Activated T-cell treated with anti-CD3 and anti-CD28 coated beads for 24 hours (primary cell): ENCODE measurements around the gene NAPA.

ENCODE experiments used
- DNase-seq: peaks from one replicate; pipeline ENCODE4 v3.0.0-alpha.2; 2020; ENCODE audit warnings: low read depth

Gene NAPA

DNA sequence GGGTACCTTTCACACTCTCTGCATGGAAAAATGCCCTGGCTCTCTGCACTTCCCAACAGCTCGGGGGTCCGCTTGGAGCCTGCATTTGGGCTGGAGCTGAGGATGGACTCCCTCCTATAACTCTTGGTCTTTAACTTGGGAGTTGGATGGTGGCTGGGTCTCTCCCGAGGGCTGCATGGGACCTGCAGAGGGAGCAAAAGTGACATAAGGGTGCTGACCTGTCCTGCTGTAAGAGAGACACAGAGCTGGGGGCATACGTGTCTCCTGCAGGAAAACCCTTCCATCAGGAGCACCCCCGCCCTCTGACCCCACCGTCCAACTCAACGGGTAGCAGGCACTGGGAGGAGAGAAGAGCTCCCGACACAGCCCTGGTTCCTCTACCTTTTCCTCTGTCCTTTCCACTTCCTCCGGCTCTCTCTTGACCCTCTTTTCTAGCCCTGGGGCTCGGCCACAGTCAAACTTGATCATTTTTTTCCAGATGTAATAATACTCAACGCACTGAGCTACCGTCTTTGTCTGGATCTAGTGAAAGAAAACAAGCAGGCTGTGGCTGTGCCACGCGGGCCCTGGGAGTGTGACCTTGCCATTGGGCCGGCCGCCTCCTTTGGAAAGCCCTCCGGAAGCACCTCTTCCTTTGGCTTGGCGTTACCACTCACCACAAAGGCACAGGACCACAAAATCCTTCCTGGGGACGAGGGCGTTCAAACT, 6.8 kb upstream of the NAPA start:
- no peak for DNase-seq

DNA sequence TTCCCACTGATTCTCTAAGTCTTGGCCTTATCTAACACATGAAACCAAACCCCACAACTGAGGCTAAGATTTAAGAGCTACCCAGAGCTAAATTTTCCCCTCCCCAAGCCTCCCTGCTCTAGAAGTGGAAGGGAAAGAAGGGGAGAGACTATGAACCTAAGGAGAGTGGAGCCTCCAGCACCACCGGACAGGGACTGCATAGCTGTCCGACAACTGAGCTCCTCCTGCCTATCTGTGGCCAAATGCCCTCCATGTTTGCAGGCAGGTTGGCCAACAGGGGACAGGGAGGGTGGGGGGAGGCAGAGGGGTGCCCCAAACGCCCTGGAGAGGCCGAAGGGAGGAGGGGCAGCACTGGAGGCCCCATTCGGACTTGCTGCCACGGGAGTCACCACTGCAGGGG, 6.0 kb upstream of the NAPA start:
- no peak for DNase-seq

DNA sequence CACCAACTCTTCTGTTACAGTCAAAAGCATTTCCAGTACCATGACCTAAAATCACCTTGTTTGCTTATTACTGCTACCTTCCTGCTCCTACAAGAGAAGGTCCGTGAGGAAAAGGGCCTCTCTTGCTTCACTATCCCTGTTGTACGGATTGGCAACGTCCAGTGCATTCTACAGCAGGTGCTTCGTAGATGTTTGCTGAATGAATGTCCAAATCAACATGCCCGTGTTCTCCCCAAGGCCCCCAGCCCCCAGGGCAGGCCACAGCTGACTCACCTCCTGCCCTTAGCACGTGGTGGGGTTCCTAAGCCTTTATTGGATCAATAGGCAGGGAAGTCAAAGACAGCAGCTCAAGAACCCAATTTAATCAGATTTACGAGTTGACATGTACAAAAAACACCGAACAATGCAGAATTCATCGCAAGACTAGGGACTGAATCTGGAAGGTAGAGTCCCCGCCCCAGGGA, 5.5 kb upstream of the NAPA start:
- DNase-seq, result no peak

DNA sequence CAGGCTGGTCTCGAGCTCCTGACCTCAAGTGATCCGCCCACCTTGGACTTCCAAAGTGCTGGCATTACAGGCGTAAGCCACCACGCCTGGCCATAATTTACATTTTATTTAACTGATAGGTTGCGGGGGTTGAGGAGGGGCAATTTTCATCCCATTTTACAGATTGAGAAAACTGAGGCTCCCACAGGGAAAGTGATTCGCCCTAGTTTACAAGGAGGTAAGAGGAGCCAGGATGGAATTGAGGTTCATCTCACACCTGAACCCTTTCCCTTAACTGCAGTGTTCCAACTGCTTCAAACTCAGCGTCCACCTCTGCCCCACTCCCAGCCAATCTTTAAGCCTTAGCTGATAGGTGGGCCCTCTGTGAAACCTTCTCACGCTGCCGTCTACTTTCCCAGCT, 4.0 kb upstream of the NAPA start:
- DNase-seq, result no peak

DNA sequence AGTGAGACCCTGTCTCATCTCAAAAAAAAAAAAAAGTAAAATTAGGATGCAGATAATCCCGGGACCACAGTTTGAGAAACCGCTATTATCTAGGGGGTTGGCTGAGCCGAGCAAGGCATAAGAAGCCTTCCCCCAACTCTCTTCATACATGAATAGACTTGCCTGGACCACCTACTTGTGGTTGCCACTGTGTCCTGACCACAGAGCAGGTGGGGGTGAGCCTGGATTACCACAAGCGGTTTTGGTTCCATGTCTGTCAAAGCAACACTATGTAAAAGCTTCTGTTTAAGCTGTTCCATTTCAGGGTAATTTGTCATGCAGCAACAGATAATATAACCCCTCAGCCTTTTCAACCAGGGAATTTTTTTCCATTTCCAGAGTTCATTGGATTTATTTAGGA, 3.3 kb upstream of the NAPA start:
- peak; percentile 49 for DNase-seq

DNA sequence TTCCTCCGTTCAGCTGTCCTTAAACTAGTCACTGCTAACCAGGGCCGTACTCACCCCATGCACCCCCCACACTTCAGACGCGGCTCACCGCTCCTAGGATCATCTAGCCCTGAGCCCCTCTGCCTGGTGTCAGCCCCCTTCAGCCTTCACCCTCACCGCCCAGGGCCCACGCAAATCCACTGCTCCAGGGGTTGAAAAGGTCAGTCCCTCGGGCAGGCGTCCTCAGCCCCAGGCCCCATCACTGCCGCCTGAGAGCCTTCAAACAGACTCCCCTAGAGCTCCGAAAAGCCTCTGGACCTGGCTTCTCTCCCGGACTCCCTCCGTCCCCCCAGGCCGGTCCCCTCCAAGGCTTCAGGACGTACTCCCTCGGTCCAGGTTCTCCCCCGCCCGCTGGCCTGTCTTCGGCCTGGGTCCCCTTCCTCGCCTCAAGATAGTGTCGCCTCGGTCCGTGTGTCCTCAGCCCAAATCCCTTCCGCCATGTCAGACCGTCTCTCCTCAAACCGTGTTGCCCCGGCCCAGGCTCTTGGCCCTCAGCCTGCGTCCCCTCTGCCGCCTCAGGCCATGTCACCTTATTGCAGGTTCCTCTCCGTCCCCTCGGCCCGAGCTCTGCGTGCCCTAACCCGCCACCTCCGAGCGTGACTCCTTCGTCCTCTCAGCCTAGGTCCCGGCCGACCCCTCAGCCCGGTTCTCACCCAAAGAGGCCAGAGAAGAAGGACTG, 553 bp downstream of the NAPA start:
- no peak for DNase-seq

DNA sequence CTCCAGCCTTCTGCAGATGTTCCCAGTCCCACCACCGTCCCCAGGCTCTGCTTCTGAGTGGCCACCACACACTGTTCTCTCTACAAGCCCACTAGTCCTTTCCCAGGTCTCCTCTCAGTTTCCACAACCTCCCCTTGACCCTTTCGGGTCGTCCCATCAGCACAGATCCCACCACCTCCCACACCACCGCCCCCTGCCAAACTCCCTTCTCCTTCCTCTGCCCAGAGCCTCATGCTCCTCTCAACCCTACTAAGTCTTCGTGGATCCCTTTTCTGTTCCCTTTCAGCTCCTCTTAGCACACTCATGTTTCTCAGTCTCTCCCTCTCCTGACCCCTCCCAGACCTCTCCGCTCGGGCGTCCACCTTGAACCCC, 1.9 kb downstream of the NAPA start:
- no peak for DNase-seq

DNA sequence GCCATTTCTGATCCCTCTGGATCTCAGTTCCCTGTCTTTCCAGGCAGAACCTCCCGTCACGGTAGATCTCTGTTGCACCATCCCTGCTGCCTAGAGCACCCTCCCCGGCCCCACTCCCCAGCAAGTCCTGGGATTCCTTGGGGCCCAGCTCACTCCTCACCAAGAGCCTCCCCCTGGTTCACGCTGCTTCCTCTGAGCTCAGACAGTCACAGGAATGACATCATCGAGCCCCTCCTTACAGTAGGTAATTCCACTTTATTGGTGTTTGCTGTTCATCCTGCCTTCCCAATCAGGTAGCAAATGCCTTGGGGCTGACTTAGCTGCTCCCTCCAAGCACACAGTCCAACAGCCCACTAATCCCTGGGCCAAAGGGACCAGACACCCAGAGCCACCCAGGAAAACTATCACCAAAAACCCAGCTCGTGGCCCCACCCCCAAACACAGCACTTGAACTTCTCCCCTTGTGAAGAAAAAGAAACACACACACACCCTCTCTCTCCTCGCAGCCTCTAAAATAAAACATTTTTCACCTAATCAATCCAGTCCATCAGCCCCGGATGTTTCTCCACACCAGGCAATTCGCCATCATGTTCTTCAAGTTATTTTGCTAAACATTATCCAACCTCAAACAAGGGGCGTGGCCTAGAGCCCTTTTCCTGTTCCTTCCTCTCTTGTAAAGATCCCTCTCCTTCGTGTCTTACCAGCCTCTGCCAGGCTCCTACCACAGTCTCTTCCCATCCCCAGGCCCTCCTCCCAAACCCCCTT, 2.5 kb downstream of the NAPA start:
- no peak for DNase-seq

DNA sequence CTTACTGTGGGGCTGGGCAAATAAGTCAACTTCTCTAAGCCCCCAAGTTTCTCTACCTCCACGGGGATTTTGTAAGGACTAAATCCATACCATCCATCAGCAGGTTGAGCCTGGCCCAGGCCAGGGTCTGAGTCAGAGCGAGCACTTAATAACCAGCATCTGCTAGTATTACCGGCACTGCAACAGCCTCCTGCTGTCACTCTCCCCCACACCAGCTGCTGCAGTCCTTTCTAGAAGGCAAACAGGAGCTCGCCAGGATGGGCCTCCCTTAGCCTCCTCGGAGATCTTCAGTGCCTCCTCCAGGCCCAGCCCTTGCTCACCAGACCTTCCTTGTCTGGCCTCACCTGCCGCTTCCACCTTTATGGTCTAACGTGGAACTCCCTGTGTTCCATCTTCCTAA, 3.2 kb downstream of the NAPA start:
- no peak for DNase-seq

DNA sequence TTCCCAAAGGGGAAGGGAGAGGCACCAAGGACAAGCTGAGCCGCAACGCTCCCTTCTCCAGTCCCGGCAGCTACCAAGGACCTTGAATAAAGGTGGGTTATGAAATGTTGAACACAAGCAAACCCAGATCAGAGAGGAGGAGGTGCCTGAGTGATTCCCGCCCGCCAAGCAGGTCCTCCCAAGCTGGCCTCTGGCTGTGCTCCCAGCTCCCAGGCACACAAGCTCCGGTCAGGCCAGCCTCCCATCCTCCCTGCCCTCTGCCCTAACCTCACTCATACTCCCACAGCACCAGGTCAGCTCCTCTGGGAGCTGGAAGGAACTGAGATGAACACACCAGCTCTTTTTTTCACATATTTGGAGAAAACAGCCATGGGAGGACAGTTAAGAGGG, 3.7 kb downstream of the NAPA start:
- no peak for DNase-seq

DNA sequence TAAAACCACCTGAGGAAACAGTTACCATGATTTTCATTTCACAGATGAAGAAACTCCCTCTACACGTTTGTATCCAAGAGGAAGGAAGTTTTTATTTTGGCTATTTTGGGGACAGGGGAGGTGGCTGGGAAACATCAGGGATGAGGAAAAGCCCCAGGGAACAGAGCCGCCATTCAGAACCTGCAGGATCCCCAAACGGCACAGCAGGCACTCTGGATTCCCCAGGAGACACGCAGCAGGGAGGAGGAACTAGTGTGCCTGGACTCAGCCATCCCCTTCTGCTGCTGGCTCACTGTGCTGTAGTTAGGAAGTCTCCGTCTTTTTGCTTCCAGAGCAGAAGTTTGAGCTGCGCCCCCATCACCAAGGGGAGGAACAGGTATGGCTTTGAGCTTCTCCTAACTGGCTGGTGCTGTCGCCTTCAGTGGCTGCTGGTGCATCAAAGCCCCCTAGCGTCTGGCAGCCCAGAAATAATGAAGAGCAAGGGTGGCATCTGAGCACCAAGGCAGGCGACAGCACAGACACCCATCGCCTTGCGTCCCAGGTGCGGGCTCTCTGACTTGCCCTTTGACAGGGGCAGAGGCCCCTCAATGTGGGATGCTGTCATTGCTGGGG, 4.2 kb downstream of the NAPA start:
- DNase-seq, result no peak

DNA sequence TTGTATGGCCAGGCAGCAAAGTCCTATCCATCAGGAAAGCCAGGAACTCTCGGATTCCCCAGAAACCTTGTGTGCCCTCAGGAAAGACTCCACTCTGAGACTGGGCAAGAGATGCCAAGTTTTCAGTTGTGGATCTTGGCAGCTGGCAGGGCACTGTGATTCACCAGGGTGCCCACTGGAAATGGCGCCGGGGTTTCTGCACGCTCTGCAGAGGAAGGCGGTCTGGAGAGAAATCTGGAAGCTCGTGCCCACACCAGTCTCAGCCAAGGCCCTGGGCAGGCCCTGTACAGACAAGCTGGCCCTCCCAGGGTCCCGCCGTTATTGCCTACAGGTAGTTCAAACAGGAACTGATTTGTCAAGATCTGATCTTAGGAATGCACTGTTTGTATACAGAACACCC, 4.9 kb downstream of the NAPA start:
- DNase-seq, result no peak

DNA sequence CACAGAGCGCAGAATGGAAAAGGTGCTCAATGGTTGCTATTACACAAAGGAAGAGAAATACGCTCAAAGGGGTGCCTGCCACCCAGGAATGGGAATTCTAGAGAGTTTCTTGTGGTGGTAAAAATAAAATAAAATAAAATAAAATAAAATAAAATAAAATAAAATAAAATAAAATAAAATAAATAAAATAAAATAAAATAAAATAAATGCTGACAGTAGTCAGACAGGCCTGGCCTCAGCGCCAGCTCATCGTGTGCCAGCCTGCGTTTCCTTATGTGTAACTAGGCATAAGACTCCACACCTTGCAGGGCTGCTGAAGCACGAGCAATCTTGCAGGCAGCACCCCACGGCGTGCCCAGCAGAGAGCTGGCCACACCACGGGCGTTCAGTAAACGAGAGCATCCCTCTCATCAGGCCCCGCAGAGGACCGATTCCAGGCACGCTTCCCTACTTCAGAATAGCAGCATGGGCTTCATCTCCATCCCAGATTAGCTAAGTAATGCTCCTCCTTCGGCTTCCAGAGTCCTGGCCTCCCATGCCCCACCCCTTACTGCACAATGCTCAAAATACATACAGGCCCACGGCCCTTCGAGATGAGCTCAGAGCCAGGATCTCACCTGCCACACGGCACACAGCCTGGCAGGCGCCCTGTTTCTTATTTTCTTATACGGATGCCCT, 5.6 kb downstream of the NAPA start:
- DNase-seq, result no peak

DNA sequence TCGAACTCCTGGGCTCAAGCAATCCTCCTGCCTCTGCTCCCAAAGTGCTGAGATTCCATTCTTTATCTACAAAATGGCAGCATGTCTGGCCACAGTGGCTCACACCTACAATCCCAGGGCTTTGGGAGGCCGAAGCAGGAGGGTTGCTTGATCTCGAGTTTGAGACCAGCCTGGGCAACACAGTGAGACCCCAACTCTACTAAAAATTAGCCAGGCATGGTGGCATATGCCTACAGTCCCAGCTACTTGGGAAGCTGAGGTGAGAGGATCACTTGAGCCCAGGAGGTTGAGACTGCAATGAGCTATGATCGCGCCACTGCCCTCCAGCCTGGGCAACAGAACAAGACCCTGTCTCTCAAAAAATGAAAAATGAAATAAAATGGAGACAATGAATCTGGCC, 6.1 kb downstream of the NAPA start:
- DNase-seq, result no peak

DNA sequence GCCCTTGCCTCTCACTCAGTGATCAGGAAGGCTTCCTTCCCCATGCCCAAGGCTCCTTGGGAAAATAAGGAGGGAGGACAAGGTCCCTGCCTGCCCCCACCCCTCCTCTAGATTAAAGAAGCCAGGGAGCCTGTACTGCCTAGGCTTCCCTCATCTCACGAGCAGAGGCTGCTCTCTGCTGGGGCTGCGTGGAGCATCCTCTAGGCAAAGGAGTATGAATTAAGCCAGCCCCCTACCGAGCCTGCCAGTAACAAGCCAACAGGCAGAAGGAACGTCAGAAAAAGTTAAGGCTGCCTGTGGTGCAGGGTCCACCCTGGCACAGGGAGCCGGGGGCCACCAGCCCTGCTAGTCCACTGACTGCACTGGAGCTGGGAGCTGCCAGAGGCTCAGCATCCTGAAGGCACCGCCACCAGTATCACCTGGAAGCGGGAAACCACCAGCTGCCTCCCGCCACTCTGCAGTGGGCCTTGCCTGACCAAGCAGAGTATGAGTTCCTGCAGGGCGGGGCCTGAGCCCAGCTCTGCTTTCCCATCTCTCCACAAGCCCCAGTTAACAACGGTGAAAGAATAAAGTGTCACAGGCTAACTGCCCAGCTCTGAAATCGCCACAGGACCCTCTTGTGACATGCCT, 6.8 kb downstream of the NAPA start:
- DNase-seq, result no peak

DNA sequence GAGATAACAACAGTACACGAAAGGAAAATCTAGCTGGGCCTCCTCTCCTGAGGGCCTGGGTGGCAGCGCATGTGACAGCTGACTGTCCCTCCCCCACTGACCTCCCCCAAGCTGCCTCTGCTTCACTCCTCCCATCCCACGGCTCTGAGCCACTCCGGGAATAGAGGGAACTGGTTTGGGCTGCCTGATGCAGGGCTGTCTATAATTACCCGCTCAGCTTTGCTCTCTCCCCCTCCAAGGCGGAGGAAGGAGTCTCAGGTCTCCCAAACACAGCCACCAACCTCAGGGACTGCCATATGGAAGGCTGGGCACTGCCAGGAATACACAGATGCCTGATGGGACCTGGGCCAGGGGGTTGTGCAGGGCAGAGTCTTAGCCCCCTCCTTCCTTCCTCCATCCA, 7.9 kb downstream of the NAPA start:
- no peak for DNase-seq

DNA sequence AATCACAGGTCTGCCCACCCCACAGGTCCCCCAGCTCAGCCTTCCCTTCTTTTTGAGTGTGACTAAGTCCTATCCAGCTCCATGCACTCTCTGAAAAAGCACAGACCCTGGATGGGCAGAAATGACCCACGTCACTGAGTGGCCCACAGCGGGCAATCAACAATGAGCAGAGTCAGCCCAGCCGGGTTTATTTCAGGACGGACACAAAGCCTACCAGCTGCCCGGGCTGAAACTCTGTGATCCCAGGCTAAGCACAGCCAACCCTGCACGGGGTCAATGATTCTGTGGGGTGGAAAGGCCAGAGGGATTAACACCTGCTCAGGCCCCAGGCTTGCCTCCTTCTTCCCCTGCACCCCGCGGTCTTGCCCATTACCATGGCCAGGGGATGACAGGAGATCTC, 8.4 kb downstream of the NAPA start:
- no peak for DNase-seq

DNA sequence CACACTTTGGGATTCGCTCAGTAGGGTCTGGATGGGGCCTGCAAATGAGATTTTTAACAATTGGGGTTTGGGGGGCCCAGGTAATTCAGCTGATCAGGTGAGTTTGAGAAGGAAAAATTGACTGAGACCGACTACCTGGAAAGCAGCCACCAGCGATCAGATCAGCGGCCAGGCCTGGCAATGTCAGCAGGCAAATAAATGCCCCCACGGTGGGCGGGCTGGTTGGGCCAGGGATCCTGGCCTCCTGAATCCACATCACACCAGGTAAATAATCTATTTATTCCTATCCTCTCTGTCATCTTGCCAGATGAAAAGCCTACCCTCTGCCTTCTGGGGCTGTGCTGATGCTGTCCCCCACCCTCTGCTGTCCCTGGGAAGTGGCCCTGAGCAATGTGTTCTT, 9.4 kb downstream of the NAPA start:
- no peak for DNase-seq

DNA sequence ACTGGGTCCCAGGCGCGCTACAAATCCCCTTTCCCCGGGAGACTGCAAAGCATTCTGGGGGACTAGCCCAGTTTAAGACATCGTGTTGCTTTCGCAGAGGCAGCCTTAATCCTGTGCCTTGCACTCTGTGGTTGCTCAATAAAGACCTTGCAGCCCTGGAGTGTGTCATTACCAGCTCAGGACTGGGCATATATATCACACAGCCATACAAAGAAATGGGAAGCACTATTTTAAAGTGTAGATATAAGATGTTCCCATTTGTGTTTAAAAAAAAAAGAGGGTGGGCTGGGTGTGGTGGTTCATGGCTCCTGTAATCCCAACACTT, 11.1 kb downstream of the NAPA start:
- no peak for DNase-seq

DNA sequence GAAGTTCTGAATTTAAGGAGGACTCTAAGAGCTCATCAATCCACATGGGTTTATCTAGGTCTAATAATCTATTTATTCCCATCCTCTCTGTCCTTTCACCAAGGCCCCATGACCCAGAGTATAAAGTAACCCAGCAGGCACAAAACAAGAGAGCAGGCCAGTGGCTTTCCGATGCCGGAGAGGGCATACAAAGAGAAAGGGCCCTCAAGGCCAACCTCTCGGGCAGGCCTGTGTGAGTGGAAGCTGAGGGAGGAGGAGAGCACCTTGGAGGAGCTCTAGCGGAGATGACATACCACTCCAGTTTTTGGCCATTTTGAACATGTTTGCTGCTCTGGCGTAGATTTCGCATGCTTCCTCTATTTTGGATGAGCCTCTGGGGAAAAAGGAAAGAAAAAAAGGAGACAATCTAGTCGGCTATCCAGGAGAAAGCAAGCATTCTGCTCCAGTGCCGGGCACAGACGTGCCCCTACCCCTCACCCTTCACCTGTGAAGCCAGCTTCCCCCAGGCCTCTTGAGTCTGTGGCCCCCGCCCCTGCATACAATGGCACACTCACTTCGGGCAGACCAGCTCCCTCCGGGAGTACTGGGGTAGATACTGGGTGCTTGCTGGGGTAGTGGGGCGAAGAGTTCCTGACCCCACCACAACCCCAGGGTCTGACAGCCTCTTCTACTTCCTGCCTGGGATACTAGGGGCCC, 11.6 kb downstream of the NAPA start:
- no peak for DNase-seq
